Measurements from ENCODE around the gene AZU1.

Gene AZU1

DNA sequence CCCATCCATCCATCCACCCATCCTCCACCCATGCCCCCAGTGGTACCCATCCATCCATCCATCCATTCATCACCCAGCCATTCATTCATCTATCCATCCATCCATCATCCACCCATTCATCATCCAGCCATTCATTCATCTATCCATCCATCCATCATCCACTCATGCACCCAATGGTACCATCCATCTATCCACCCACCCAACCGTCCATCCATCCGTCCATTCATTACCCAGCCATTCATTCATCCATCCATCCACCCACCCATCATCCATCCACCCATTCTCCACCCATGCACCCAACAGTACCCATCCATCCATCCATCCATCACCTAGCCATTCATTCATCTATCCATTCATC lies 11.2 kb upstream of the AZU1 start:
- TF ChIP-seq FOXP2 (optimal IDR thresholded peaks at IDR 0.05; ENCODE audit: borderline replicate concordance, extremely low read depth, extremely low read length, insufficient read depth) = no peak
- no peak for TF ChIP-seq TAF1 (IDR thresholded peaks at IDR 0.05; ENCODE audit: borderline replicate concordance, insufficient read depth, low read length)
- TF ChIP-seq POLR2AphosphoS5 (IDR thresholded peaks at IDR 0.05; ENCODE audit: low read depth, low read length) = no peak
- no peak for TF ChIP-seq SIN3A (IDR thresholded peaks at IDR 0.05; ENCODE audit: borderline replicate concordance, insufficient read depth, low read length)
- TF ChIP-seq, protein P1, sequence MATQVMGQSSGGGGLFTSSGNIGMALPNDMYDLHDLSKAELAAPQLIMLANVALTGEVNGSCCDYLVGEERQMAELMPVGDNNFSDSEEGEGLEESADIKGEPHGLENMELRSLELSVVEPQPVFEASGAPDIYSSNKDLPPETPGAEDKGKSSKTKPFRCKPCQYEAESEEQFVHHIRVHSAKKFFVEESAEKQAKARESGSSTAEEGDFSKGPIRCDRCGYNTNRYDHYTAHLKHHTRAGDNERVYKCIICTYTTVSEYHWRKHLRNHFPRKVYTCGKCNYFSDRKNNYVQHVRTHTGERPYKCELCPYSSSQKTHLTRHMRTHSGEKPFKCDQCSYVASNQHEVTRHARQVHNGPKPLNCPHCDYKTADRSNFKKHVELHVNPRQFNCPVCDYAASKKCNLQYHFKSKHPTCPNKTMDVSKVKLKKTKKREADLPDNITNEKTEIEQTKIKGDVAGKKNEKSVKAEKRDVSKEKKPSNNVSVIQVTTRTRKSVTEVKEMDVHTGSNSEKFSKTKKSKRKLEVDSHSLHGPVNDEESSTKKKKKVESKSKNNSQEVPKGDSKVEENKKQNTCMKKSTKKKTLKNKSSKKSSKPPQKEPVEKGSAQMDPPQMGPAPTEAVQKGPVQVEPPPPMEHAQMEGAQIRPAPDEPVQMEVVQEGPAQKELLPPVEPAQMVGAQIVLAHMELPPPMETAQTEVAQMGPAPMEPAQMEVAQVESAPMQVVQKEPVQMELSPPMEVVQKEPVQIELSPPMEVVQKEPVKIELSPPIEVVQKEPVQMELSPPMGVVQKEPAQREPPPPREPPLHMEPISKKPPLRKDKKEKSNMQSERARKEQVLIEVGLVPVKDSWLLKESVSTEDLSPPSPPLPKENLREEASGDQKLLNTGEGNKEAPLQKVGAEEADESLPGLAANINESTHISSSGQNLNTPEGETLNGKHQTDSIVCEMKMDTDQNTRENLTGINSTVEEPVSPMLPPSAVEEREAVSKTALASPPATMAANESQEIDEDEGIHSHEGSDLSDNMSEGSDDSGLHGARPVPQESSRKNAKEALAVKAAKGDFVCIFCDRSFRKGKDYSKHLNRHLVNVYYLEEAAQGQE (IDR thresholded peaks at IDR 0.05; ENCODE audit: insufficient read depth in 1 of 2, low read depth in 2 of 2, low read length in 2 of 2) = no peak

DNA sequence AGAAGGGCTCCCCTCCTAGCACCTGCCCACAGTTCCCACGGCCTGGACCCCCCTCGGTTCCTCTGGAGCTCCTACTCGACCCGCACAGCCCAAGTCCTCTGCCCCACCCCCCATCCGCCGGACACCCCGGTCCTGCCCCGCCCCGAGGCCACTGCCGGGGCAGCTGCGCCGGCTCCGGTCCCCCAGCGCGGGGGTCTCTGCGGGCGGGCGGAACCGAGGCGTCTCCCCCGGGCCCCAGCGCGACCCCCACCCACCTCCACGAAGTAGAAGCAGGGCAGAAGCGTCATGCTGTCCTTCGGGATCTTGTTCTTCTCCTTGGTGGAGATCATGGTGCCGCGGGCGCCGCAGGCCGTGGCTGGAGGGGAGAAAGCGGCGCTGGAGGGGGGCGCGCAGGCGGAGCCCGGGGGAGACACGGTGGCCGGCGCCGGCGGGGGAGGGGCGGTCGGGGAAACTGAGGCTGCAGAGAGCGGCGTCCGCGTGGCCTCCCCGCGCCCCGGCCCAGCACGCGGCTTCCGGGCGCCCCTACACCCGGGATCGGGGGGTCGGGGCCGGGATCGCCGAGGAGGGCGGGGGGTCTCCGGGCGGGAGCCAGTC lies 6.3 kb upstream of the AZU1 start:
- no peak for TF ChIP-seq TAF1 (IDR thresholded peaks at IDR 0.05; ENCODE audit: borderline replicate concordance, insufficient read depth, low read length)
- TF ChIP-seq POLR2AphosphoS5 (IDR thresholded peaks at IDR 0.05; ENCODE audit: low read depth, low read length) = no peak
- no peak for TF ChIP-seq SIN3A (IDR thresholded peaks at IDR 0.05; ENCODE audit: borderline replicate concordance, insufficient read depth, low read length)
- TF ChIP-seq, protein P1 (IDR thresholded peaks at IDR 0.05; ENCODE audit: insufficient read depth in 1 of 2, low read depth in 2 of 2, low read length in 2 of 2) = no peak
- no peak for TF ChIP-seq FOXP2 (optimal IDR thresholded peaks at IDR 0.05; ENCODE audit: borderline replicate concordance, extremely low read depth, extremely low read length, insufficient read depth)

DNA sequence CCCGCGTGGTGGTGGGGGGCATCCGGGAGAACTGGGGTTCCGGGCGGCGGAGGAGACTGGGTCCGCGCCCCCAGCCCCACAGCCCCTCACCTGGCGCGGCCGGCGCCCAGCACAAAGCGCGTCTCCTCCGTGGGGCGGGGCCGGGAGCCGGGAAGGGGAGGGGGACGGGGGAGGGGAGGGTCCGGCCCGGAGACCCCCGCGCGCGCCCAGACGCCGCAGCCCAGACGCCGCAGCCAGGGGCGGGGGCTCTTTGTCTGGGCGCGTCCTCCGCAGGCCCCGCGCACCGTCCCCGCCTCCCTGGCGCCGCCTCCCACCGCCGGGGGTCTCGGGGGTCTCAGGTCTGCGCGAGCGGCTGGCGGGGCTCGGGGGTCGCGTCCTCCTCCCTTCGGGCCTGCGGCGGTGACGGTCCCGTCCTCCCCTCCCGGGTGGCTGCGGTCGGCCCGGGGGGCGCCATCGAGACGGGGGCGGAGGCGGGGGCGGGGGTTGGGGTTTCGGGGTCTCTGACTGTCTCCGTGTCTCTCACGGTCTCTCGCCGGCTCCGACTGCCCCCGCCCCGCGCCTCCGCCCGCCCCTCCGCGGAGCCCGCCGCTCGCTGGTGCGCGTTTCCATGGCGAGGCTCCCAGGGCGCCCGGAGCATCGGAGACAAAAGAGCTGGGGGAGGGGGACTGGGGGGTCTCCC lies 5.7 kb upstream of the AZU1 start, which contains the start of gene PLPPR3:
TSS of gene PLPPR3 (minus strand) at position 131 of the 679 bp plus-strand sequence. CDS start 396 bp downstream, outside the sequence.
- TF ChIP-seq, protein P1 (IDR thresholded peaks at IDR 0.05; ENCODE audit: insufficient read depth in 1 of 2, low read depth in 2 of 2, low read length in 2 of 2) = no peak
- no peak for TF ChIP-seq FOXP2 (optimal IDR thresholded peaks at IDR 0.05; ENCODE audit: borderline replicate concordance, extremely low read depth, extremely low read length, insufficient read depth)
- TF ChIP-seq SIN3A (IDR thresholded peaks at IDR 0.05; ENCODE audit: borderline replicate concordance, insufficient read depth, low read length) = no peak
- no peak for TF ChIP-seq TAF1 (IDR thresholded peaks at IDR 0.05; ENCODE audit: borderline replicate concordance, insufficient read depth, low read length)
- TF ChIP-seq POLR2AphosphoS5 (IDR thresholded peaks at IDR 0.05; ENCODE audit: low read depth, low read length) = no peak

DNA sequence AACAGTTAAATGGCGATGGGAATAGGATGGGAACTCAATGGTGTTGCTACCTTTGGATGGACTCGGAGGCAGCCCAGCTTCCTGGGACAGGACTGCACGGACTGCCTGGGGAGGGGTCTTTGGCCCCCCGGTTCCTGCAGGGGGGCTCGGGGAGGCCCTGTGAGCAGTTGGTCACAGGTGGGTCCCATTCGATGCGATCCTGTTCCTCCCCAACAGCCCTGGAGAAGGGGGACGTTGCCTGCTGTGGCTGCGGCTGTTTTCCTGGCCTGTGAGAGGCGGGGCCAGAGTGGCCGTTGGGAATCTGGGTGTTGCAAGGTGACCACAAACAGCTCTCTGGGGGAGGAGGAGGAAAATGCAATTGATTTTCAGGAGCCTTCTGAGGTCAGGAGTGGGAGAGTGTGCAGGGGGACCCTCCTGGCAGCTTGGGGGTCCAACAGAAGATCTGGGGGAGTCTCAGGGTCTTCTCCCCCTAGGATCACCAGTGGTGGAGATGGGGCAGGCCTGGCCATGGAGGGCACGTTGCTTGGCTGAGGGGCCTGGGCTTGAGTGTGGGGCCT lies 4.0 kb upstream of the AZU1 start:
- TF ChIP-seq, protein P1 (IDR thresholded peaks at IDR 0.05; ENCODE audit: insufficient read depth in 1 of 2, low read depth in 2 of 2, low read length in 2 of 2) = no peak
- no peak for TF ChIP-seq TAF1 (IDR thresholded peaks at IDR 0.05; ENCODE audit: borderline replicate concordance, insufficient read depth, low read length)
- TF ChIP-seq POLR2AphosphoS5 (IDR thresholded peaks at IDR 0.05; ENCODE audit: low read depth, low read length) = no peak
- no peak for TF ChIP-seq SIN3A (IDR thresholded peaks at IDR 0.05; ENCODE audit: borderline replicate concordance, insufficient read depth, low read length)
- no peak for TF ChIP-seq FOXP2 (optimal IDR thresholded peaks at IDR 0.05; ENCODE audit: borderline replicate concordance, extremely low read depth, extremely low read length, insufficient read depth)
